HepG2 (cell line): ENCODE data around the gene RAB11FIP5. TPM values are rescaled to one million over a fixed set of nuclear protein-coding genes. Genes with fewer than 3 reads are reported as not detected.

Source experiments
- ATAC-seq: fragments of 200-7000 bp; cut with Tn5 transposase; 3 replicates; pipeline ENCODE4 v1.9.1; 2020; ENCODE audit warnings: mild to moderate bottlenecking, moderate library complexity
- BruUV-seq: library from RNA; stranded (reverse); fragments of 400-500 nt; replicated peaks from 2 replicates; lab custom pipeline; 2021; lab: Mats Ljungman, UMichigan
- CTCF ChIA-PET: fragments of 300-600 bp; formaldehyde crosslinking; extraction: SDS; loops from one replicate; lab custom pipeline; 2021; ENCODE audit warnings: low total read pairs, inconsistent platforms, low intra/inter-chr PET ratio; lab: Yijun Ruan, JAX
- POLR2A ChIA-PET: fragments of 350-600 bp; sonication (Branson Sonifier 250); formaldehyde crosslinking; loops from one replicate; lab custom pipeline; 2020; ENCODE audit warnings: antibody characterized with exemption, inconsistent platforms; lab: Yijun Ruan, JAX
- DNase-seq: peaks from one replicate; pipeline ENCODE4 v3.0.0-alpha.2; 2015; ENCODE audit warnings: low spot score
- FAIRE-seq: peaks from 3 replicates; lab custom pipeline; 2011; peaks lifted over from hg19 to GRCh38; lab: Jason Lieb, UNC
- H2AFZ ChIP-seq: one replicate; pipeline ENCODE4 v1.6.1; 2011; ENCODE audit warnings: low read length, inconsistent platforms
- H3K27ac ChIP-seq: fragments of 300-600 bp; 3 replicates; pipeline ENCODE4 v1.8.0; 2011; ENCODE audit warnings: mixed run types, mild to moderate bottlenecking, mixed read lengths, low read length, inconsistent platforms; ENCODE audit not compliant: insufficient read depth; ENCODE audit errors: extremely low read length
- H3K27me3 ChIP-seq, 2 experiments: fragments of 200-600 bp in 1 of 2; 2 replicates in 1 of 2; 3 replicates in 1 of 2; pipeline versions ENCODE4 v1.6.0 to v1.8.0; 2011; ENCODE audit warnings: low read length in 2 of 2, mild to moderate bottlenecking in 2 of 2, moderate library complexity in 2 of 2, inconsistent platforms in 1 of 2; ENCODE audit not compliant: insufficient read depth in 2 of 2, control insufficient read depth in 1 of 2
- H3K36me3 ChIP-seq, 2 experiments: fragments of 200-600 bp in 1 of 2; replicated peaks in 1 of 2; 2 replicates in 1 of 2; 3 replicates in 1 of 2; pipeline versions ENCODE4 v1.5.1 to v1.8.0; 2011; ENCODE audit warnings: low read length in 2 of 2, inconsistent platforms in 1 of 2; ENCODE audit not compliant: insufficient read depth in 2 of 2, control insufficient read depth in 1 of 2
- H3K4me1 ChIP-seq: 2 replicates; pipeline ENCODE4 v1.5.1; 2012; ENCODE audit warnings: low read length, inconsistent platforms; ENCODE audit not compliant: insufficient read depth
- H3K4me2 ChIP-seq: 2 replicates; pipeline ENCODE4 v1.6.0; 2011; ENCODE audit warnings: low read depth, low read length, inconsistent platforms
- H3K4me3 ChIP-seq, 3 experiments: fragments of 200-600 bp in 1 of 3; sonication (generic), shearing (Covaris generic) in 1 of 3; replicated peaks in 1 of 3; 2 replicates each; pipeline ENCODE4 v1.5.1; 2011 to 2016; ENCODE audit warnings: low read length in 3 of 3, inconsistent platforms in 2 of 3, low read depth in 2 of 3, mild to moderate bottlenecking in 2 of 3, control low read depth in 1 of 3, mixed read lengths in 1 of 3; ENCODE audit not compliant: insufficient read depth in 1 of 3
- H3K79me2 ChIP-seq: one replicate; pipeline ENCODE4 v1.6.1; 2011; ENCODE audit warnings: low read length, inconsistent platforms; ENCODE audit not compliant: insufficient read depth
- H3K9ac ChIP-seq: 2 replicates; pipeline ENCODE4 v1.6.0; 2011; ENCODE audit warnings: mild to moderate bottlenecking, low read depth, low read length, inconsistent platforms; ENCODE audit not compliant: insufficient read depth
- H3K9me3 ChIP-seq: 2 replicates; pipeline ENCODE4 v1.5.1; 2012; ENCODE audit warnings: mild to moderate bottlenecking, low read length
- H4K20me1 ChIP-seq: 2 replicates; pipeline ENCODE4 v1.6.0; 2011; ENCODE audit warnings: inconsistent platforms, mild to moderate bottlenecking, low read length, moderate library complexity; ENCODE audit not compliant: insufficient read depth
- ATAD3A ChIP-seq: sonication (generic); formaldehyde crosslinking; IDR thresholded peaks from 2 replicates; pipeline ENCODE4 v1.4.0; 2020; ENCODE audit warnings: missing genetic modification reagents
- BCL3 ChIP-seq: sonication (generic); formaldehyde crosslinking; IDR thresholded peaks from 2 replicates; pipeline ENCODE4 v1.5.1; 2020; ENCODE audit warnings: mild to moderate bottlenecking, missing genetic modification reagents, moderate library complexity
- BORCS8-MEF2B ChIP-seq: sonication (generic); formaldehyde crosslinking; IDR thresholded peaks from 2 replicates; pipeline ENCODE4 v1.8.0; 2022; ENCODE audit warnings: mild to moderate bottlenecking, missing genetic modification reagents
- EEA1 ChIP-seq: sonication (generic); formaldehyde crosslinking; IDR thresholded peaks from 2 replicates; pipeline ENCODE4 v1.5.1; 2020; ENCODE audit warnings: mild to moderate bottlenecking, missing genetic modification reagents, borderline replicate concordance
- KMT2A ChIP-seq: sonication (generic); formaldehyde crosslinking; IDR thresholded peaks from 2 replicates; pipeline ENCODE4 v1.4.0; 2020; ENCODE audit warnings: missing genetic modification reagents
- LCORL ChIP-seq, 2 experiments: fragments of 450-650 bp in 1 of 2; sonication (generic) in 1 of 2; formaldehyde crosslinking in 1 of 2; IDR thresholded peaks; 2 replicates each; pipeline versions ENCODE4 v1.5.0 to v1.6.1; 2017 to 2020; ENCODE audit warnings: antibody characterized with exemption in 1 of 2, missing genetic modification reagents in 1 of 2
- MAZ ChIP-seq, 2 experiments: sonication (generic) in 1 of 2; formaldehyde crosslinking in 1 of 2; IDR thresholded peaks; 2 replicates each; pipeline versions ENCODE4 v1.5.0 to v1.6.1; 2012 to 2020; ENCODE audit warnings: low read depth in 2 of 2, mild to moderate bottlenecking in 2 of 2, borderline replicate concordance in 1 of 2, improper control_type of control experiment in 1 of 2, low read length in 1 of 2, missing genetic modification reagents in 1 of 2, moderate library complexity in 1 of 2
- NR2C2 ChIP-seq: sonication (generic); formaldehyde crosslinking; IDR thresholded peaks from 2 replicates; pipeline ENCODE4 v1.4.0; 2020; ENCODE audit warnings: missing genetic modification reagents, mild to moderate bottlenecking, moderate library complexity, borderline replicate concordance
- ZBTB38 ChIP-seq: sonication (generic); formaldehyde crosslinking; IDR thresholded peaks from 2 replicates; pipeline ENCODE4 v1.5.1; 2020; ENCODE audit warnings: mild to moderate bottlenecking, missing genetic modification reagents
- ZNF343 ChIP-seq: sonication (generic); formaldehyde crosslinking; IDR thresholded peaks from 2 replicates; pipeline ENCODE4 v1.4.0; 2020; ENCODE audit warnings: mild to moderate bottlenecking, missing genetic modification reagents
- ZNF556 ChIP-seq: sonication (generic); formaldehyde crosslinking; IDR thresholded peaks from 2 replicates; pipeline ENCODE4 v1.4.0; 2020; ENCODE audit warnings: mild to moderate bottlenecking, missing genetic modification reagents, borderline replicate concordance
- ZSCAN22 ChIP-seq: sonication (generic); formaldehyde crosslinking; IDR thresholded peaks from 2 replicates; pipeline ENCODE4 v1.4.0; 2020; ENCODE audit warnings: mild to moderate bottlenecking, missing genetic modification reagents
- WGBS: methylation state at CpG from one replicate; pipeline ENCODE4 v1.1.6; 2017; ENCODE audit warnings: low lambda C conversion rate; 5-methylcytosine and 5-hydroxymethylcytosine counted together
- in situ Hi-C: cut with HindIII; loops from 2 replicates; pipeline ENCODE4 v1.10.0; 2017; ENCODE audit warnings: low pct_unique_long_range_greater_than_20kb; ENCODE audit not compliant: extremely low pct_ligation_motif_present
- intact Hi-C: fragments of 100-400 bp; cut with micrococcal nuclease; formaldehyde crosslinking; loops from one replicate; pipeline ENCODE4 v1.10.0; 2022; ENCODE audit not compliant: unreplicated experiment
- polyA plus RNA-seq, 8 experiments: library from polyadenylated mRNA; depleted of rRNA in 3 of 8; stranded (reverse) in 7 of 8; unstranded in 1 of 8; fragments of >200 nt; fragmentation: Illumina TruSeq in 4 of 8; extraction: Trizol in 4 of 8; gene quantifications; 2 replicates each; pipeline versions ENCODE4 v1.2.1 to v1.2.3, GENCODE V29; 2011 to 2016; ENCODE audit warnings: low read depth in 4 of 8, missing spikeins in 1 of 8, mixed read lengths in 1 of 8; ENCODE audit not compliant: insufficient read depth in 1 of 8
- total RNA-seq, 5 experiments: library from RNA; depleted of rRNA; stranded (reverse); fragments of >200 nt; fragmentation: Illumina TruSeq; extraction: Trizol; gene quantifications; 2 replicates each; pipeline ENCODE4 v1.2.3, GENCODE V29; 2016; ENCODE audit warnings: low read depth in 1 of 5
- TF ChIP-seq, protein P1 (sequence below): sonication (generic); formaldehyde crosslinking; IDR thresholded peaks from 2 replicates; pipeline ENCODE4 v1.5.1; 2020; ENCODE audit warnings: mild to moderate bottlenecking, missing genetic modification reagents, moderate library complexity
- TF ChIP-seq, protein P2 (sequence below): sonication (generic); formaldehyde crosslinking; IDR thresholded peaks from 2 replicates; pipeline ENCODE4 v1.5.0; 2020; ENCODE audit warnings: missing genetic modification reagents

Gene RAB11FIP5
- total and polyA plus RNA-seq, 2 of the 13 experiments (the other 11 are each of a cell fraction or from before 2014, with no cell fraction given): 9.4 to 22.9 TPM

DNA sequence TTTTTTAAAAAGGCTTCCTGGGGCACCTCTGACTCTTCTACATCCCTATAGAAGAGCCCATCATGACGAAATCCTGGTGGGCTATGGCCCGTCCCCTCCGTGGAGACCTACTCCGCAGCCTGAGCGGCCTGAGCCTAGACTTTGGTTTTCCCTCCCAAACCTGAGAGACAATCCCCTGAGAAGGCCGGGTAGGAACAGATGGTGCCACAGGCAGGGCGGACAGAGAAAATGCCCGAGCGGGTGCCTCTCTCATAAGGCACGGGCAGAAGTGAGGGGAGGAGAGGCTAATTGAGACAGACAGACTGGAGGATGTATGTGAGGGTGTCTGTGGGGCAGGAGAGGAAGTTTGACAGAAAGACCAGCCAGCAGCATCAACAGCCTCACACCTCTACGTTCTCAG, 21.1 kb downstream of the RAB11FIP5 start:
- H4K20me1 ChIP-seq: peaks cover 40% of the 10 kb centered on the region
- H3K27me3 ChIP-seq: no peaks in the 10 kb centered on the region
- peaks cover 56% of the 10 kb centered on the region for H3K4me1 ChIP-seq
- BruUV-seq: no TSS peak
- peaks cover 13 to 15% of the 10 kb centered on the region in 2 experiments for H3K36me3 ChIP-seq
- peak overlapping the region; percentile 59 for H3K4me2 ChIP-seq
- H3K9me3 ChIP-seq: no peaks in the 10 kb centered on the region
- ChIA-PET CTCF (no interaction called here), POLR2A (interaction anchor here (0.7 to 3.4 kb wide), 4 partner anchors 20 to 91 kb away, joined by 3 to 17 read pairs (median 4); partner anchors contain the start of genes RAB11FIP5 and SFXN5)
- no peak for DNase-seq
- peaks cover 10% of the 10 kb centered on the region for H3K79me2 ChIP-seq
- H3K4me3 ChIP-seq: peak overlapping the region in 1 of 3 experiments; percentile 26; a peak in 2 of 6 replicates
- H3K9ac ChIP-seq: 0 out of 2 replicates have a peak overlapping the region, but pooled peaks have one; percentile 1
- ATAC-seq: peak; percentile 15; the same call in 2 of the 3 replicates
- peak overlapping the region; percentile 15 for H3K27ac ChIP-seq
- no peak for FAIRE-seq
- no peak for TF ChIP-seq BORCS8-MEF2B (CRISPR knock-in tag)
- TF ChIP-seq, protein P1, sequence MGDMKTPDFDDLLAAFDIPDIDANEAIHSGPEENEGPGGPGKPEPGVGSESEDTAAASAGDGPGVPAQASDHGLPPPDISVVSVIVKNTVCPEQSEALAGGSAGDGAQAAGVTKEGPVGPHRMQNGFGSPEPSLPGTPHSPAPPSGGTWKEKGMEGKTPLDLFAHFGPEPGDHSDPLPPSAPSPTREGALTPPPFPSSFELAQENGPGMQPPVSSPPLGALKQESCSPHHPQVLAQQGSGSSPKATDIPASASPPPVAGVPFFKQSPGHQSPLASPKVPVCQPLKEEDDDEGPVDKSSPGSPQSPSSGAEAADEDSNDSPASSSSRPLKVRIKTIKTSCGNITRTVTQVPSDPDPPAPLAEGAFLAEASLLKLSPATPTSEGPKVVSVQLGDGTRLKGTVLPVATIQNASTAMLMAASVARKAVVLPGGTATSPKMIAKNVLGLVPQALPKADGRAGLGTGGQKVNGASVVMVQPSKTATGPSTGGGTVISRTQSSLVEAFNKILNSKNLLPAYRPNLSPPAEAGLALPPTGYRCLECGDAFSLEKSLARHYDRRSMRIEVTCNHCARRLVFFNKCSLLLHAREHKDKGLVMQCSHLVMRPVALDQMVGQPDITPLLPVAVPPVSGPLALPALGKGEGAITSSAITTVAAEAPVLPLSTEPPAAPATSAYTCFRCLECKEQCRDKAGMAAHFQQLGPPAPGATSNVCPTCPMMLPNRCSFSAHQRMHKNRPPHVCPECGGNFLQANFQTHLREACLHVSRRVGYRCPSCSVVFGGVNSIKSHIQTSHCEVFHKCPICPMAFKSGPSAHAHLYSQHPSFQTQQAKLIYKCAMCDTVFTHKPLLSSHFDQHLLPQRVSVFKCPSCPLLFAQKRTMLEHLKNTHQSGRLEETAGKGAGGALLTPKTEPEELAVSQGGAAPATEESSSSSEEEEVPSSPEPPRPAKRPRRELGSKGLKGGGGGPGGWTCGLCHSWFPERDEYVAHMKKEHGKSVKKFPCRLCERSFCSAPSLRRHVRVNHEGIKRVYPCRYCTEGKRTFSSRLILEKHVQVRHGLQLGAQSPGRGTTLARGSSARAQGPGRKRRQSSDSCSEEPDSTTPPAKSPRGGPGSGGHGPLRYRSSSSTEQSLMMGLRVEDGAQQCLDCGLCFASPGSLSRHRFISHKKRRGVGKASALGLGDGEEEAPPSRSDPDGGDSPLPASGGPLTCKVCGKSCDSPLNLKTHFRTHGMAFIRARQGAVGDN: peak; percentile 28
- TF ChIP-seq ZNF343 (CRISPR knock-in tag): 0 out of 2 replicates have a peak, but pooled peaks have one; percentile 43
- TF ChIP-seq ZNF556 (CRISPR knock-in tag): 0 out of 2 replicates have a peak, but pooled peaks have one; percentile 10
- 0 out of 2 replicates have a peak, but pooled peaks have one; percentile 6 for TF ChIP-seq BCL3
- 0 out of 2 replicates have a peak, but pooled peaks have one; percentile 50 for TF ChIP-seq EEA1 (CRISPR knock-in tag)
- TF ChIP-seq KMT2A (CRISPR knock-in tag): 0 out of 2 replicates have a peak, but pooled peaks have one; percentile 8
- TF ChIP-seq ATAD3A (CRISPR knock-in tag): no peak
- no peak for TF ChIP-seq LCORL (IDR thresholded peaks at IDR 0.05)
- peak; percentile 2; the same call in 1 of the 2 replicates for TF ChIP-seq LCORL (CRISPR knock-in tag; IDR thresholded peaks at IDR 0.05)
- TF ChIP-seq MAZ (IDR thresholded peaks at IDR 0.05; ENCODE audit: borderline replicate concordance, low read depth, low read length): no peak
- 0 out of 2 replicates have a peak, but pooled peaks have one; percentile 17 for TF ChIP-seq MAZ (CRISPR knock-in tag; IDR thresholded peaks at IDR 0.05; ENCODE audit: low read depth)
- 0 out of 2 replicates have a peak, but pooled peaks have one; percentile 2 for TF ChIP-seq ZBTB38 (CRISPR knock-in tag)
- 0 out of 2 replicates have a peak, but pooled peaks have one; percentile 0 for TF ChIP-seq NR2C2 (CRISPR knock-in tag)
- TF ChIP-seq, protein P2, sequence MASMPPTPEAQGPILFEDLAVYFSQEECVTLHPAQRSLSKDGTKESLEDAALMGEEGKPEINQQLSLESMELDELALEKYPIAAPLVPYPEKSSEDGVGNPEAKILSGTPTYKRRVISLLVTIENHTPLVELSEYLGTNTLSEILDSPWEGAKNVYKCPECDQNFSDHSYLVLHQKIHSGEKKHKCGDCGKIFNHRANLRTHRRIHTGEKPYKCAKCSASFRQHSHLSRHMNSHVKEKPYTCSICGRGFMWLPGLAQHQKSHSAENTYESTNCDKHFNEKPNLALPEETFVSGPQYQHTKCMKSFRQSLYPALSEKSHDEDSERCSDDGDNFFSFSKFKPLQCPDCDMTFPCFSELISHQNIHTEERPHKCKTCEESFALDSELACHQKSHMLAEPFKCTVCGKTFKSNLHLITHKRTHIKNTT (CRISPR knock-in tag): no peak
- TF ChIP-seq ZSCAN22 (CRISPR knock-in tag): no peak
- TF ChIP-seq, all 625 proteins: peak for 10
- in situ Hi-C loops: no loop called here
- intact Hi-C loops: loop anchor here (1.0 kb wide), 1 partner anchor 122 kb away; no protein-coding TSS in a partner anchor
- WGBS: 56% methylated on average over 11 of the region's 11 CpGs
- H2AFZ ChIP-seq: no peak overlapping the region
